Esophagus muscularis mucosa (tissue), 4 donors: ENCODE measurements around the gene ARID4B. TPM values are rescaled to one million over a fixed set of nuclear protein-coding genes. Genes with fewer than 3 reads are reported as not detected.

Source experiments
- DNase-seq: peaks from one replicate; pipeline ENCODE4 v3.0.0-alpha.2; 2017; ENCODE audit errors: extremely low spot score
- H3K27ac ChIP-seq, 4 donors: fragments of 200-600 bp; sonication (generic); replicated peaks in 1 of 4; 1 replicate in 3 of 4; 2 replicates in 1 of 4; pipeline ENCODE4 v1.5.1; 2016 to 2019; ENCODE audit warnings: mild to moderate bottlenecking in 1 of 4
- H3K27me3 ChIP-seq, 4 donors: fragments of 200-600 bp; sonication (generic); one replicate each; pipeline versions ENCODE4 v1.5.1 to v1.6.0; 2016 to 2019
- H3K36me3 ChIP-seq, 4 donors: fragments of 200-600 bp; sonication (generic); one replicate each; pipeline ENCODE4 v1.5.1; 2016 to 2019
- H3K4me1 ChIP-seq, 4 donors: fragments of 200-600 bp; sonication (generic); one replicate each; pipeline ENCODE4 v1.5.1; 2016 to 2019
- H3K4me3 ChIP-seq, 4 donors: fragments of 200-600 bp; sonication (generic); 1 replicate in 2 of 4; 2 replicates in 2 of 4; pipeline ENCODE4 v1.5.1; 2016 to 2019; ENCODE audit warnings: mild to moderate bottlenecking in 4 of 4, moderate library complexity in 1 of 4
- H3K9me3 ChIP-seq, 4 donors: fragments of 200-600 bp; sonication (generic); 1 replicate in 3 of 4; 2 replicates in 1 of 4; pipeline ENCODE4 v1.5.1; 2016 to 2019
- CTCF ChIP-seq, 3 experiments: fragments of 200-600 bp in 2 of 3; fragments of 450-650 bp in 1 of 3; sonication (generic) in 2 of 3; IDR thresholded peaks; one replicate each; pipeline ENCODE4 v1.5.1; 2017 to 2019; ENCODE audit warnings: antibody characterized with exemption in 3 of 3, mild to moderate bottlenecking in 2 of 3, moderate library complexity in 1 of 3
- EP300 ChIP-seq: sonication (generic); formaldehyde crosslinking; IDR thresholded peaks from one replicate; pipeline ENCODE4 v1.6.1; 2017; ENCODE audit warnings: antibody characterized with exemption
- POLR2A ChIP-seq: fragments of 450-650 bp; IDR thresholded peaks from one replicate; pipeline ENCODE4 v1.6.1; 2017; ENCODE audit warnings: antibody characterized with exemption, moderate library complexity, mild to moderate bottlenecking, low read depth
- POLR2AphosphoS5 ChIP-seq, 2 donors: sonication (generic); formaldehyde crosslinking; IDR thresholded peaks; one replicate each; pipeline ENCODE4 v1.6.1; 2017; ENCODE audit warnings: antibody characterized with exemption in 2 of 2
- WGBS: methylation state at CpG from one replicate; pipeline ENCODE4 v1.1.5; 2018; 5-methylcytosine and 5-hydroxymethylcytosine counted together
- intact Hi-C: fragments of 100-400 bp; cut with DNase I; formaldehyde crosslinking; loops from one replicate; pipeline ENCODE4 v1.15.1; 2023
- total RNA-seq, 4 donors: library from RNA; depleted of rRNA; stranded (reverse); fragments of >200 nt; gene quantifications; one replicate each; pipeline versions ENCODE4 v1.1.0 to v1.2.1, GENCODE V29; 2016

Gene ARID4B
- total RNA-seq, 4 donors from 2014 or later = 23.0 to 38.2 (median 29.2) TPM

GRCh38 chr1:235320521-235321179 lies 7.3 kb downstream of the ARID4B start:
- Histone ChIP-seq H3K27me3 (no peaks in the 10 kb centered on the region), H3K27ac (no peak overlapping the region), H3K4me3 (no peak overlapping the region), H3K4me1 (peaks cover 34 to 84% (median 63%) of the 10 kb centered on the region in 4 donors), H3K36me3 (peaks cover 0 to 19% (median 6%) of the 10 kb centered on the region in 4 donors), H3K9me3 (no peaks in the 10 kb centered on the region)
- TF ChIP-seq CTCF (IDR thresholded peaks at IDR 0.05) (no peak), POLR2A (no peak), POLR2AphosphoS5 (IDR thresholded peaks at IDR 0.05) (no peak), EP300 (no peak)
- intact Hi-C loops = loop anchor here (10.0 kb wide), 2 partner anchors 184 to 196 kb away; partner anchors contain the start of genes B3GALNT2 and TOMM20
- 88% methylated on average over 6 of the region's 6 CpGs for WGBS
- DNase-seq = no peak

GRCh38 chr1:235319255-235319654 lies 8.7 kb downstream of the ARID4B start:
- no peak for TF ChIP-seq POLR2A
- TF ChIP-seq EP300 = no peak
- no peak for TF ChIP-seq CTCF (IDR thresholded peaks at IDR 0.05)
- TF ChIP-seq POLR2AphosphoS5 (IDR thresholded peaks at IDR 0.05) = no peak
- intact Hi-C loops = no loop called here
- Histone ChIP-seq H3K9me3 (no peaks in the 10 kb centered on the region), H3K4me3 (no peak overlapping the region), H3K4me1 (peaks cover 30 to 84% (median 59%) of the 10 kb centered on the region in 4 donors), H3K27ac (no peak overlapping the region), H3K27me3 (no peaks in the 10 kb centered on the region), H3K36me3 (peaks cover 0 to 19% (median 6%) of the 10 kb centered on the region in 4 donors)
- 93% methylated on average over 2 of the region's 2 CpGs for WGBS
- no peak for DNase-seq

- peaks cover 0 to 19% (median 6%) of the 10 kb centered on the region in 4 donors for H3K36me3 ChIP-seq
- WGBS = 32% methylated on average over 1 of the region's 1 CpG
- H3K9me3 ChIP-seq = no peaks in the 10 kb centered on the region
- no peaks in the 10 kb centered on the region for H3K27me3 ChIP-seq
- no peak for DNase-seq
- TF ChIP-seq EP300 (no peak), CTCF (IDR thresholded peaks at IDR 0.05) (no peak), POLR2A (no peak), POLR2AphosphoS5 (IDR thresholded peaks at IDR 0.05) (no peak)
- H3K27ac ChIP-seq = no peak overlapping the region
- H3K4me1 ChIP-seq = peaks cover 31 to 82% (median 56%) of the 10 kb centered on the region in 4 donors
- no peak overlapping the region for H3K4me3 ChIP-seq
- intact Hi-C loops = no loop called here
These were observed 10.8 kb downstream of the ARID4B start for GRCh38 chr1:235317168-235317567.

- H3K9me3 ChIP-seq = no peaks in the 10 kb centered on the region
- H3K27ac ChIP-seq = no peak overlapping the region
- WGBS = 96% methylated on average over 4 of the region's 4 CpGs
- H3K36me3 ChIP-seq = peaks cover 0 to 19% (median 6%) of the 10 kb centered on the region in 4 donors
- no peak overlapping the region for H3K4me3 ChIP-seq
- TF ChIP-seq CTCF (IDR thresholded peaks at IDR 0.05) (no peak), POLR2A (no peak), POLR2AphosphoS5 (IDR thresholded peaks at IDR 0.05) (no peak), EP300 (no peak)
- no peak for DNase-seq
- intact Hi-C loops = no loop called here
- H3K27me3 ChIP-seq = no peaks in the 10 kb centered on the region
- H3K4me1 ChIP-seq = peaks cover 25 to 79% (median 48%) of the 10 kb centered on the region in 4 donors
These were observed 12.2 kb downstream of the ARID4B start for GRCh38 chr1:235315735-235316134.

- no peak for DNase-seq
- no peaks in the 10 kb centered on the region for H3K9me3 ChIP-seq
- H3K4me1 ChIP-seq = peaks cover 23 to 80% (median 49%) of the 10 kb centered on the region in 4 donors
- intact Hi-C loops = no loop called here
- TF ChIP-seq CTCF (IDR thresholded peaks at IDR 0.05) (no peak), EP300 (no peak), POLR2AphosphoS5 (IDR thresholded peaks at IDR 0.05) (no peak), POLR2A (no peak)
- WGBS = 98% methylated on average over 5 of the region's 5 CpGs
- no peaks in the 10 kb centered on the region for H3K27me3 ChIP-seq
- no peak overlapping the region for H3K4me3 ChIP-seq
- H3K36me3 ChIP-seq = peaks cover 0 to 19% (median 6%) of the 10 kb centered on the region in 4 donors
- no peak overlapping the region for H3K27ac ChIP-seq
These were observed 12.8 kb downstream of the ARID4B start for GRCh38 chr1:235315173-235315572.
